Ectodermal cell (in vitro differentiated cells): ENCODE results near the gene HNRNPDL.

Experiments
- H3K27ac ChIP-seq: 2 replicates; pipeline ENCODE4 v1.7.0; 2013; ENCODE audit warnings: mild to moderate bottlenecking, low read depth, low read length; ENCODE audit not compliant: insufficient read depth, poor library complexity, severe bottlenecking
- H3K27me3 ChIP-seq: 2 replicates; pipeline ENCODE4 v1.7.0; 2013; ENCODE audit warnings: mild to moderate bottlenecking, low read length; ENCODE audit not compliant: insufficient read depth, control insufficient read depth, poor library complexity, severe bottlenecking
- H3K36me3 ChIP-seq: one replicate; pipeline ENCODE4 v1.7.0; 2013; ENCODE audit warnings: low read length; ENCODE audit not compliant: control insufficient read depth, insufficient read depth
- H3K4me1 ChIP-seq: one replicate; pipeline ENCODE4 v1.7.0; 2013; ENCODE audit warnings: low read length; ENCODE audit not compliant: control insufficient read depth, insufficient read depth
- H3K4me3 ChIP-seq: 2 replicates; pipeline ENCODE4 v1.7.0; 2013; ENCODE audit warnings: low read depth, low read length, control low read depth; ENCODE audit not compliant: insufficient read depth
- H3K9me3 ChIP-seq: 2 replicates; pipeline ENCODE4 v1.7.0; 2013; ENCODE audit warnings: mild to moderate bottlenecking, low read length, moderate library complexity; ENCODE audit not compliant: control insufficient read depth
- WGBS, 2 experiments: methylation state at CpG; one replicate each; pipeline ENCODE4 v1.1.7; 2013; ENCODE audit warnings: missing lambda C conversion rate in 2 of 2; 5-methylcytosine and 5-hydroxymethylcytosine counted together

Gene HNRNPDL

GRCh38 chr4:82434949-82435348 lies 4.7 kb upstream of the HNRNPDL start:
- no peaks in the 10 kb centered on the region for H3K27me3 ChIP-seq
- H3K36me3 ChIP-seq: no peaks in the 10 kb centered on the region
- WGBS, 2 experiments: 95 to 96% methylated on average over 7 of the region's 7 CpGs
- H3K27ac ChIP-seq: no peak overlapping the region
- H3K4me3 ChIP-seq: no peak overlapping the region
- H3K9me3 ChIP-seq: no peaks in the 10 kb centered on the region
- no peaks in the 10 kb centered on the region for H3K4me1 ChIP-seq

GRCh38 chr4:82433791-82434190 lies 3.5 kb upstream of the HNRNPDL start:
- H3K27ac ChIP-seq: no peak overlapping the region
- H3K9me3 ChIP-seq: no peaks in the 10 kb centered on the region
- no peaks in the 10 kb centered on the region for H3K36me3 ChIP-seq
- 89 to 93% methylated on average over 2 of the region's 2 CpGs for WGBS, 2 experiments
- H3K4me1 ChIP-seq: no peaks in the 10 kb centered on the region
- no peaks in the 10 kb centered on the region for H3K27me3 ChIP-seq
- no peak overlapping the region for H3K4me3 ChIP-seq

GRCh38 chr4:82432596-82432995 lies 2.3 kb upstream of the HNRNPDL start:
- H3K4me1 ChIP-seq: no peaks in the 10 kb centered on the region
- no peak overlapping the region for H3K27ac ChIP-seq
- H3K4me3 ChIP-seq: no peak overlapping the region
- no peaks in the 10 kb centered on the region for H3K9me3 ChIP-seq
- no peaks in the 10 kb centered on the region for H3K36me3 ChIP-seq
- WGBS, 2 experiments: 86 to 87% methylated on average over 18 of the region's 18 CpGs
- H3K27me3 ChIP-seq: no peaks in the 10 kb centered on the region

GRCh38 chr4:82431831-82432230 lies 1.6 kb upstream of the HNRNPDL start:
- peak overlapping the region; percentile 58 for H3K4me3 ChIP-seq
- H3K36me3 ChIP-seq: peaks cover 5% of the 10 kb centered on the region
- H3K27me3 ChIP-seq: no peaks in the 10 kb centered on the region
- H3K27ac ChIP-seq: no peak overlapping the region
- WGBS, 2 experiments: 88% methylated on average over 4 of the region's 4 CpGs
- H3K9me3 ChIP-seq: no peaks in the 10 kb centered on the region
- no peaks in the 10 kb centered on the region for H3K4me1 ChIP-seq

- Histone ChIP-seq H3K36me3 (peaks cover 12% of the 10 kb centered on the region), H3K4me1 (peaks cover 4% of the 10 kb centered on the region), H3K27me3 (no peaks in the 10 kb centered on the region), H3K27ac (peak overlapping the region; percentile 99), H3K4me3 (peak overlapping the region; percentile 58), H3K9me3 (no peaks in the 10 kb centered on the region)
- WGBS, 2 experiments: 4 to 5% methylated on average over 33 of the region's 33 CpGs
Observed at GRCh38 chr4:82430964-82431745, 893 bp upstream of the HNRNPDL start.

- Histone ChIP-seq H3K9me3 (no peaks in the 10 kb centered on the region), H3K27me3 (no peaks in the 10 kb centered on the region), H3K36me3 (peaks cover 22% of the 10 kb centered on the region), H3K4me3 (peak overlapping the region; percentile 58), H3K27ac (peak overlapping the region; percentile 99), H3K4me1 (peaks cover 4% of the 10 kb centered on the region)
- WGBS, 2 experiments: 0% methylated on average over 58 of the region's 58 CpGs
Observed at GRCh38 chr4:82429728-82430192, 502 bp downstream of the HNRNPDL start.

- Histone ChIP-seq H3K27me3 (no peaks in the 10 kb centered on the region), H3K4me3 (peak overlapping the region; percentile 58), H3K36me3 (peaks cover 28% of the 10 kb centered on the region), H3K9me3 (no peaks in the 10 kb centered on the region), H3K4me1 (peaks cover 4% of the 10 kb centered on the region), H3K27ac (peak overlapping the region; percentile 99)
- WGBS, 2 experiments: 0% methylated on average over 83 of the region's 83 CpGs
Observed at GRCh38 chr4:82428969-82429727, 1.1 kb downstream of the HNRNPDL start.

GRCh38 chr4:82428526-82428968 lies 1.7 kb downstream of the HNRNPDL start:
- 0% methylated on average over 14 of the region's 14 CpGs for WGBS, 2 experiments
- Histone ChIP-seq H3K36me3 (peaks cover 34% of the 10 kb centered on the region), H3K4me1 (peaks cover 4% of the 10 kb centered on the region), H3K27me3 (no peaks in the 10 kb centered on the region), H3K4me3 (peak overlapping the region; percentile 58), H3K27ac (peak overlapping the region; percentile 99), H3K9me3 (no peaks in the 10 kb centered on the region)

GRCh38 chr4:82425478-82425877 lies 4.8 kb downstream of the HNRNPDL start:
- peaks cover 38% of the 10 kb centered on the region for H3K36me3 ChIP-seq

More at GRCh38 chr4:82425478-82425877, 4.8 kb downstream of the HNRNPDL start:
- H3K4me3 ChIP-seq: no peak overlapping the region
- no peak overlapping the region for H3K27ac ChIP-seq
- no peaks in the 10 kb centered on the region for H3K9me3 ChIP-seq
- WGBS, 2 experiments: 93 to 97% methylated on average over 10 of the region's 10 CpGs
- H3K27me3 ChIP-seq: no peaks in the 10 kb centered on the region
- peaks cover 4% of the 10 kb centered on the region for H3K4me1 ChIP-seq
